Subcutaneous adipose tissue (tissue), 4 donors: ENCODE measurements around the gene OTC. TPM values are rescaled to one million over a fixed set of nuclear protein-coding genes. Genes with fewer than 3 reads are reported as not detected.

Source experiments
- CTCF ChIP-seq: fragments of 450-650 bp; IDR thresholded peaks from one replicate; pipeline ENCODE4 v1.5.1; 2016; ENCODE audit warnings: low read depth, mild to moderate bottlenecking, control low read depth, antibody characterized with exemption, moderate library complexity
- total RNA-seq, 4 donors: library from RNA; depleted of rRNA; stranded (reverse); fragments of >200 nt; gene quantifications; one replicate each; pipeline ENCODE4 v1.1.0, GENCODE V29; 2016

The OTC gene
- total RNA-seq, 4 donors from 2014 or later, result 2.1 TPM; not detected in 3

GRCh38 chrX:38409289-38409688 lies 56.9 kb downstream of the OTC start:
- TF ChIP-seq CTCF, result no peak

GRCh38 chrX:38426785-38427184 lies 74.4 kb downstream of the OTC start:
- TF ChIP-seq CTCF, result no peak

- no peak for TF ChIP-seq CTCF
Measured at GRCh38 chrX:38431525-38431924, 79.1 kb downstream of the OTC start.

- no peak for TF ChIP-seq CTCF
Measured at GRCh38 chrX:38435130-38435529, 82.7 kb downstream of the OTC start.

- TF ChIP-seq CTCF, result no peak
Measured at GRCh38 chrX:38437093-38437492, 84.7 kb downstream of the OTC start.

GRCh38 chrX:38438321-38438720 lies 85.9 kb downstream of the OTC start:
- no peak for TF ChIP-seq CTCF

GRCh38 chrX:38452603-38453002 lies 100.2 kb downstream of the OTC start:
- TF ChIP-seq CTCF, result no peak
